NB4 (cell line): ENCODE results near the gene BRSK1.

Experiments used
- MAX ChIP-seq: IDR thresholded peaks from 2 replicates; pipeline ENCODE4 v1.6.1; 2011; ENCODE audit warnings: low read depth, low read length
- POLR2A ChIP-seq: IDR thresholded peaks from 2 replicates; pipeline ENCODE4 v1.6.1; 2011; ENCODE audit warnings: mild to moderate bottlenecking; ENCODE audit not compliant: insufficient read length; ENCODE audit errors: extremely low read depth

GRCh38 chr19:55308281-55308680, 24.5 kb downstream of the BRSK1 start:
- TF ChIP-seq MAX = no peak
- TF ChIP-seq POLR2A = no peak
